GM23248 (cell line): ENCODE results near the gene VIL1.

ENCODE experiments used
- EZH2 ChIP-seq: fragments of 200-600 bp; sonication (generic); IDR thresholded peaks from 2 replicates; pipeline ENCODE4 v1.6.1; 2018; ENCODE audit warnings: antibody characterized with exemption, mild to moderate bottlenecking; ENCODE audit not compliant: insufficient read depth, poor library complexity, severe bottlenecking
- EZH2phosphoT487 ChIP-seq: fragments of 200-600 bp; sonication (generic); IDR thresholded peaks from 2 replicates; pipeline ENCODE4 v1.6.1; 2018; ENCODE audit warnings: antibody characterized with exemption, moderate library complexity, mild to moderate bottlenecking, low read depth; ENCODE audit not compliant: insufficient read depth

DNA sequence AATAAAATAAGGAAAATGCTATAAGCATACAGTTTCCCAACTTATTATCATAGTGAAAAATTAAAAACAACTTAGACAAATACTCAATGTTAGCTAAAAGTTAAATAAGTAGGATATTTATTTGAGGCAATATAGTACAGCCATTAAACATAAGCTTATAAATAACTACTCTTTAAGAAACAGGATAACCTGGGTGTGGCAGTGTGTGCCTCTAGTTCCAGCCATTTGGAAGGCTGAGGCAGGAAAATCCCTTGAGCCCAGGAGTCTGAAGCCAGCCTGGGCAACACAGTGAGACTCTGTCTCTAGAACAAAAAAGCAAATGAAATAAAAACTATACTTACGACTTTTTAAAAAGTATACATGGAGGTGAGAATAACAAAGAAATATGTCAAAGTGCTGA, 39.7 kb downstream of the VIL1 start:
- TF ChIP-seq EZH2 (no peak), EZH2phosphoT487 (no peak)
